ENCODE results near the gene GAREM1.

DNA sequence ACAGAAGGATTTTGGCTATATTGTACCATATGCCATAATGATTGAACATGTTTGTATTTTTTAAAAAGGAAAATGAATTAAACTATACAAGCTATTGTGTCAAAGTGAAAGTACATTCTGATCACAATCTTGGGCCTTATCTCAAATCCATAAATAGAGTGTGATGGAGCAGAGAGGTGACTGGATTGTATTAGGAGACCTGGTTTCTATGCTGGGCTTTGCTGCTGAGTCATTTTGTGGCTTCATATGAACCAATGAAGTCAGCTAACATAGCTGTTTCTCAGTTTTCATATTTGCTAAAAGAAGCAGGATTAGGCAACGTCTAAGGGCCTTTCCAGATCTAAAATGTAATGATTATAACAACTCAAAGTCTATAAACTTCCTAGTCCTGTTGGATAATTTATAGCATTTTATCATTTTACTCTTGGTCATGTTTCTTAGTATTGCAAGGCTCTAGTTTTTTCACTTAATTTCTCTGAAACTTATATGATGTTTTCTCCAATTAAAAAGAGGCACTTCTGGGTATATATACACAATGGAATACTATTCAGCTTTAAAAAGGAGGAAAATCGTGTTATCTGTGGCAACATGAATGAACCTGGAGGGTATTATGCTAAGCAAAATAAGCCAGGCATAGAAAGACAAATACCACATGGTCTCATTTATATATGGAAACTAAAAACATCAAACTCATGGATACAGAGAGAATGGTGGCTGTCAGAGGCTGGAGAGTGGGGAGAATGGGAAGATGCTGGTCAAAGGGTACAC is 168.5 kb downstream of the GAREM1 start:
- TF ChIP-seq, protein P1, sequence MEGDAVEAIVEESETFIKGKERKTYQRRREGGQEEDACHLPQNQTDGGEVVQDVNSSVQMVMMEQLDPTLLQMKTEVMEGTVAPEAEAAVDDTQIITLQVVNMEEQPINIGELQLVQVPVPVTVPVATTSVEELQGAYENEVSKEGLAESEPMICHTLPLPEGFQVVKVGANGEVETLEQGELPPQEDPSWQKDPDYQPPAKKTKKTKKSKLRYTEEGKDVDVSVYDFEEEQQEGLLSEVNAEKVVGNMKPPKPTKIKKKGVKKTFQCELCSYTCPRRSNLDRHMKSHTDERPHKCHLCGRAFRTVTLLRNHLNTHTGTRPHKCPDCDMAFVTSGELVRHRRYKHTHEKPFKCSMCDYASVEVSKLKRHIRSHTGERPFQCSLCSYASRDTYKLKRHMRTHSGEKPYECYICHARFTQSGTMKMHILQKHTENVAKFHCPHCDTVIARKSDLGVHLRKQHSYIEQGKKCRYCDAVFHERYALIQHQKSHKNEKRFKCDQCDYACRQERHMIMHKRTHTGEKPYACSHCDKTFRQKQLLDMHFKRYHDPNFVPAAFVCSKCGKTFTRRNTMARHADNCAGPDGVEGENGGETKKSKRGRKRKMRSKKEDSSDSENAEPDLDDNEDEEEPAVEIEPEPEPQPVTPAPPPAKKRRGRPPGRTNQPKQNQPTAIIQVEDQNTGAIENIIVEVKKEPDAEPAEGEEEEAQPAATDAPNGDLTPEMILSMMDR (IDR thresholded peaks at IDR 0.05): no peak
- no peak for TF ChIP-seq POLR2A (IDR thresholded peaks at IDR 0.05)
- no peak for TF ChIP-seq POLR2AphosphoS5 (IDR thresholded peaks at IDR 0.05)
